ENCODE measurements around the gene AMPH. TPM values are rescaled to one million over a fixed set of nuclear protein-coding genes. Genes with fewer than 3 reads are reported as not detected.

The AMPH gene
- total RNA-seq, 4 donors from 2014 or later: 1.9 to 8.9 (median 4.6) TPM

GRCh38 chr7:38463277-38464225 is 167.6 kb downstream of the AMPH start:
- 40 to 56% methylated on average over 8 of the region's 8 CpGs for WGBS, 2 donors
- no peaks in the 10 kb centered on the region for H3K9me3 ChIP-seq
- intact Hi-C loops (cut with DNase I): no loop called here
- H3K36me3 ChIP-seq: no peaks in the 10 kb centered on the region
- no peak overlapping the region for H3K4me3 ChIP-seq (replicated peaks in 1 of 3)
- no peaks in the 10 kb centered on the region for H3K4me1 ChIP-seq
- TF ChIP-seq CTCF (IDR thresholded peaks at IDR 0.05): no peak
- TF ChIP-seq POLR2A (IDR thresholded peaks at IDR 0.05): no peak
- peak; percentile 35 to 68 for DNase-seq
- H3K27ac ChIP-seq: no peak overlapping the region
- no peaks in the 10 kb centered on the region for H3K27me3 ChIP-seq

- H3K9me3 ChIP-seq: no peaks in the 10 kb centered on the region
- no peaks in the 10 kb centered on the region for H3K36me3 ChIP-seq
- WGBS, 2 donors: 94 to 97% methylated on average over 11 of the region's 11 CpGs
- no peak overlapping the region for H3K4me3 ChIP-seq (replicated peaks in 1 of 3)
- H3K27ac ChIP-seq: no peak overlapping the region
- intact Hi-C loops (cut with DNase I): no loop called here
- no peaks in the 10 kb centered on the region for H3K27me3 ChIP-seq
- no peak for DNase-seq
- H3K4me1 ChIP-seq: no peaks in the 10 kb centered on the region
- TF ChIP-seq CTCF (IDR thresholded peaks at IDR 0.05) (no peak), POLR2A (IDR thresholded peaks at IDR 0.05) (no peak)
Observed at GRCh38 chr7:38462819-38463218, 168.4 kb downstream of the AMPH start.

GRCh38 chr7:38461887-38462286 is 169.3 kb downstream of the AMPH start:
- no peak for DNase-seq
- no peaks in the 10 kb centered on the region for H3K4me1 ChIP-seq
- no peaks in the 10 kb centered on the region for H3K36me3 ChIP-seq
- H3K27ac ChIP-seq: no peak overlapping the region
- no peaks in the 10 kb centered on the region for H3K9me3 ChIP-seq
- intact Hi-C loops (cut with DNase I): no loop called here
- no peak for TF ChIP-seq POLR2A (IDR thresholded peaks at IDR 0.05)
- TF ChIP-seq CTCF (IDR thresholded peaks at IDR 0.05): no peak
- H3K4me3 ChIP-seq (replicated peaks in 1 of 3): no peak overlapping the region
- H3K27me3 ChIP-seq: no peaks in the 10 kb centered on the region
- 92 to 95% methylated on average over 7 of the region's 7 CpGs for WGBS, 2 donors

- Histone ChIP-seq H3K27ac (no peak overlapping the region), H3K36me3 (no peaks in the 10 kb centered on the region), H3K4me3 (replicated peaks in 1 of 3) (no peak overlapping the region), H3K9me3 (no peaks in the 10 kb centered on the region), H3K27me3 (no peaks in the 10 kb centered on the region), H3K4me1 (no peaks in the 10 kb centered on the region)
- TF ChIP-seq POLR2A (IDR thresholded peaks at IDR 0.05) (no peak), CTCF (IDR thresholded peaks at IDR 0.05) (no peak)
- intact Hi-C loops (cut with DNase I): no loop called here
- DNase-seq: no peak
- 87 to 90% methylated on average over 5 of the region's 5 CpGs for WGBS, 2 donors
Observed at GRCh38 chr7:38453826-38454225, 177.3 kb downstream of the AMPH start.

GRCh38 chr7:38453168-38453567 is 178.0 kb downstream of the AMPH start:
- H3K4me1 ChIP-seq: no peaks in the 10 kb centered on the region
- WGBS, 2 donors: 41% methylated on average over 3 of the region's 3 CpGs
- no peak overlapping the region for H3K4me3 ChIP-seq (replicated peaks in 1 of 3)
- intact Hi-C loops (cut with DNase I): no loop called here
- TF ChIP-seq POLR2A (IDR thresholded peaks at IDR 0.05) (no peak), CTCF (IDR thresholded peaks at IDR 0.05) (no peak)
- H3K27me3 ChIP-seq: no peaks in the 10 kb centered on the region
- H3K27ac ChIP-seq: no peak overlapping the region
- no peaks in the 10 kb centered on the region for H3K9me3 ChIP-seq
- no peaks in the 10 kb centered on the region for H3K36me3 ChIP-seq
- DNase-seq: no peak

Measured in thyroid gland (tissue), 4 donors.